Hepatocyte (in vitro differentiated cells): ENCODE data around the gene GLYATL3. TPM values are rescaled to one million over a fixed set of nuclear protein-coding genes. Genes with fewer than 3 reads are reported as not detected.

ENCODE experiments used
- DNase-seq: peaks from one replicate; pipeline ENCODE4 v3.0.0-alpha.2; 2016; ENCODE audit warnings: low spot score
- H2AFZ ChIP-seq: fragments of 200-600 bp; sonication (generic); 2 replicates; pipeline ENCODE4 v1.6.0; 2016; ENCODE audit warnings: antibody characterized with exemption, mild to moderate bottlenecking
- H3K27ac ChIP-seq: fragments of 200-600 bp; sonication (generic); 2 replicates; pipeline ENCODE4 v1.5.1; 2016; ENCODE audit warnings: mild to moderate bottlenecking
- H3K27me3 ChIP-seq: fragments of 200-600 bp; sonication (generic); 2 replicates; pipeline ENCODE4 v1.6.1; 2016
- H3K36me3 ChIP-seq: fragments of 200-600 bp; sonication (generic); replicated peaks from 2 replicates; pipeline ENCODE4 v1.5.1; 2016; ENCODE audit warnings: low read depth; ENCODE audit not compliant: insufficient read depth
- H3K4me1 ChIP-seq: fragments of 200-600 bp; sonication (generic); 2 replicates; pipeline ENCODE4 v1.5.1; 2016; ENCODE audit warnings: mild to moderate bottlenecking, moderate library complexity; ENCODE audit not compliant: insufficient read depth
- H3K4me2 ChIP-seq: fragments of 200-600 bp; sonication (generic); 2 replicates; pipeline ENCODE4 v1.6.0; 2016
- H3K4me3 ChIP-seq: fragments of 200-600 bp; sonication (generic); 2 replicates; pipeline ENCODE4 v1.5.1; 2016; ENCODE audit warnings: mild to moderate bottlenecking
- H3K79me2 ChIP-seq: fragments of 200-600 bp; sonication (generic); 2 replicates; pipeline ENCODE4 v1.6.0; 2017; ENCODE audit warnings: mild to moderate bottlenecking
- H3K9me2 ChIP-seq: fragments of 200-600 bp; sonication (generic); replicated peaks from 2 replicates; pipeline ENCODE4 v1.6.0; 2017; ENCODE audit warnings: mild to moderate bottlenecking; ENCODE audit not compliant: insufficient read depth
- H3K9me3 ChIP-seq: fragments of 200-600 bp; sonication (generic); 2 replicates; pipeline ENCODE4 v1.5.1; 2016; ENCODE audit warnings: low read depth, mild to moderate bottlenecking
- H4K20me1 ChIP-seq: fragments of 200-600 bp; sonication (generic); 2 replicates; pipeline ENCODE4 v1.6.0; 2016; ENCODE audit warnings: mild to moderate bottlenecking; ENCODE audit not compliant: insufficient read depth, poor library complexity, severe bottlenecking
- CTCF ChIP-seq: fragments of 200-600 bp; sonication (generic); IDR thresholded peaks from 2 replicates; pipeline ENCODE4 v1.5.1; 2016; ENCODE audit warnings: antibody characterized with exemption, mild to moderate bottlenecking; ENCODE audit not compliant: poor library complexity
- EZH2 ChIP-seq: fragments of 200-600 bp; sonication (generic); IDR thresholded peaks from 2 replicates; pipeline ENCODE4 v1.6.1; 2016; ENCODE audit warnings: antibody characterized with exemption, mild to moderate bottlenecking, borderline replicate concordance
- EZH2phosphoT487 ChIP-seq: fragments of 200-600 bp; sonication (generic); IDR thresholded peaks from one replicate; pipeline ENCODE4 v1.6.1; 2018; ENCODE audit warnings: antibody characterized with exemption, mild to moderate bottlenecking, low read depth, moderate library complexity; ENCODE audit not compliant: unreplicated experiment, severe bottlenecking
- WGBS: methylation state at CpG from one replicate; pipeline ENCODE4 v1.1.6; 2016; ENCODE audit warnings: low lambda C conversion rate; ENCODE audit errors: missing lambda C conversion rate; 5-methylcytosine and 5-hydroxymethylcytosine counted together
- polyA plus RNA-seq: library from polyadenylated mRNA; unstranded; fragments of >200 nt; fragmentation: Nextera tagmentation; extraction: Ambion mirVana; gene quantifications from 2 replicates; pipeline ENCODE4 v1.2.1, GENCODE V29; 2016
- total RNA-seq: library from RNA; depleted of rRNA; stranded (reverse); fragments of >200 nt; gene quantifications from 2 replicates; pipeline ENCODE4 v1.2.3, GENCODE V29; 2014

Gene GLYATL3
- total and polyA plus RNA-seq, 2 experiments from 2014 or later = not detected

GRCh38 chr6:49457771-49458170 is 42.0 kb upstream of the GLYATL3 start:
- H3K27ac ChIP-seq = no peak overlapping the region

DNA sequence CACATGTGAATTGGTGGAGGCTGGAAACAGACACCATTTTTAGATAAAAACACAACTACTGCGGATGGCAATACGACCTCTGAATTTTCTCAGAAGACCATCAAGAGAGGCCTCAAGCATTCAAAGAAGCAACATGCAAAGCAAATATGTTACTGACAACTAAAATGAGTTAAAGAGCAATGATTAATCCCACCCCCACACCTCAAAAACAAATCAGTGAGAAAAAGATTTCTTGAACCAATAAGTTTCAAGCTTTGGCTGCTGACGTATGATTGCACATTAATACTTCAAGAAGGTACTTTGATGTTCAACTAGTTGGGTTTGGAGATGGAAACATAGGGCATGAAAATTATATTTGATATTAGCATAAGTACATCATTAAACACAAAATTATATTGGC is 37.7 kb upstream of the GLYATL3 start:
- WGBS = 71% methylated on average over 3 of the region's 3 CpGs
- Histone ChIP-seq H3K4me3 (peak overlapping the region; percentile 68), H3K4me2 (peak overlapping the region; percentile 83), H3K4me1 (no peaks in the 10 kb centered on the region), H2AFZ (peak overlapping the region; percentile 66), H3K79me2 (peaks cover 66% of the 10 kb centered on the region), H3K27ac (peak overlapping the region; percentile 95), H4K20me1 (peaks cover 6% of the 10 kb centered on the region), H3K9me3 (no peaks in the 10 kb centered on the region), H3K9me2 (no peaks in the 10 kb centered on the region), H3K27me3 (no peaks in the 10 kb centered on the region), H3K36me3 (no peaks in the 10 kb centered on the region)
- DNase-seq = no peak
- TF ChIP-seq EZH2 (no peak), CTCF (no peak), EZH2phosphoT487 (no peak)

More at GRCh38 chr6:49457771-49458170, 42.0 kb upstream of the GLYATL3 start:
- WGBS = 83% methylated on average over 4 of the region's 4 CpGs
- Histone ChIP-seq H3K79me2 (peaks cover 42% of the 10 kb centered on the region), H3K9me3 (no peaks in the 10 kb centered on the region), H4K20me1 (peaks cover 6% of the 10 kb centered on the region), H3K36me3 (no peaks in the 10 kb centered on the region), H3K27me3 (no peaks in the 10 kb centered on the region), H3K4me3 (no peak overlapping the region), H3K9me2 (no peaks in the 10 kb centered on the region), H3K4me2 (no peak overlapping the region), H2AFZ (no peak overlapping the region), H3K4me1 (no peaks in the 10 kb centered on the region)
- TF ChIP-seq EZH2phosphoT487 = no peak
- DNase-seq = no peak

GRCh38 chr6:49462599-49462926 is 37.2 kb upstream of the GLYATL3 start:
- peaks cover 6% of the 10 kb centered on the region for H4K20me1 ChIP-seq
- no peaks in the 10 kb centered on the region for H3K9me3 ChIP-seq
- peak overlapping the region; percentile 68 for H3K4me3 ChIP-seq
- no peaks in the 10 kb centered on the region for H3K9me2 ChIP-seq
- no peak for DNase-seq
- TF ChIP-seq CTCF (no peak), EZH2phosphoT487 (no peak), EZH2 (no peak)
- H3K27me3 ChIP-seq = no peaks in the 10 kb centered on the region
- no peaks in the 10 kb centered on the region for H3K36me3 ChIP-seq
- H3K79me2 ChIP-seq = peaks cover 70% of the 10 kb centered on the region
- peak overlapping the region; percentile 95 for H3K27ac ChIP-seq
- peak overlapping the region; percentile 66 for H2AFZ ChIP-seq
- 2% methylated on average over 7 of the region's 7 CpGs for WGBS
- peak overlapping the region; percentile 83 for H3K4me2 ChIP-seq
- H3K4me1 ChIP-seq = no peaks in the 10 kb centered on the region

- H2AFZ ChIP-seq = peak within 1 kb of the TSS; percentile 70
- H3K4me3 ChIP-seq = peak within 1 kb of the TSS; percentile 74
- H3K4me1 ChIP-seq = no peaks in the 10 kb centered on the region
- H3K79me2 ChIP-seq = peaks cover 74% of the 10 kb centered on the region
- H3K27ac ChIP-seq = peak within 1 kb of the TSS; percentile 95
- H3K36me3 ChIP-seq = no peaks in the 10 kb centered on the region
- H3K27me3 ChIP-seq = no peaks in the 10 kb centered on the region
- H3K4me2 ChIP-seq = peak within 1 kb of the TSS; percentile 85
- DNase-seq = peak; percentile 97
- 1% methylated on average over 37 of the region's 37 CpGs for WGBS
- no peaks in the 10 kb centered on the region for H3K9me2 ChIP-seq
- TF ChIP-seq EZH2 (no peak), EZH2phosphoT487 (no peak), CTCF (no peak)
- peaks cover 6% of the 10 kb centered on the region for H4K20me1 ChIP-seq
- no peaks in the 10 kb centered on the region for H3K9me3 ChIP-seq
Observed at GRCh38 chr6:49462927-49463611, 36.7 kb upstream of the GLYATL3 start, which contains the start of the genes CENPQ and MMUT. CENPQ (plus strand) TSS chr6:49463370; CDS start chr6:49470177, 6,807 bp downstream. MMUT (minus strand) TSS chr6:49463253; CDS start chr6:49459466, 3,787 bp downstream.
